ENCODE data around the gene TMEFF2.

DNA sequence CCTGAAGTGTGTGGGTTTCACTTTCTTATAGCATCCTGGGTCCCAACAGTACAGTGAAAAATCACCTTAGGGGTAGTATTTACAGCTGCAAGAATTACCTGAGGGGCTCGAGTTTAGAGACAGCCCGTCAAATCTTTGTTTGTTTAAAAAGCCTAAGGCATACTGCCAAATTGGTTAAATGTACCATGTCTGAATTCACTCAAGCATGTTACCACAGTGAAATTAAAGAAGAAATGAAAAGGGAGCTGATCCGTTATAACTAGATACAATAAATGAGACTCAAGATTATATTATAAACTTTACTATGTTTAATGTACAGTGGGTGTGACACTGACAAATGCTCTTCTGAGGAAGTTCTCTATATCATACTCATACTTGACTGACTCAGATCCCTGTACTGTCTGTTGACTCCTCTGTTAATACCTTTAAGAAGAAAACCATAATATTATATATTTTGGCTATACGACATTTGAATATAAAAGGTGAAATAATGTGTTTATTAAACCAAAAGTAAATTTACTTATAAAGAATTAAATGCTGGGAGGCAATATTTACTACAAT lies 107.3 kb downstream of the TMEFF2 start:
- TF ChIP-seq, protein P1, sequence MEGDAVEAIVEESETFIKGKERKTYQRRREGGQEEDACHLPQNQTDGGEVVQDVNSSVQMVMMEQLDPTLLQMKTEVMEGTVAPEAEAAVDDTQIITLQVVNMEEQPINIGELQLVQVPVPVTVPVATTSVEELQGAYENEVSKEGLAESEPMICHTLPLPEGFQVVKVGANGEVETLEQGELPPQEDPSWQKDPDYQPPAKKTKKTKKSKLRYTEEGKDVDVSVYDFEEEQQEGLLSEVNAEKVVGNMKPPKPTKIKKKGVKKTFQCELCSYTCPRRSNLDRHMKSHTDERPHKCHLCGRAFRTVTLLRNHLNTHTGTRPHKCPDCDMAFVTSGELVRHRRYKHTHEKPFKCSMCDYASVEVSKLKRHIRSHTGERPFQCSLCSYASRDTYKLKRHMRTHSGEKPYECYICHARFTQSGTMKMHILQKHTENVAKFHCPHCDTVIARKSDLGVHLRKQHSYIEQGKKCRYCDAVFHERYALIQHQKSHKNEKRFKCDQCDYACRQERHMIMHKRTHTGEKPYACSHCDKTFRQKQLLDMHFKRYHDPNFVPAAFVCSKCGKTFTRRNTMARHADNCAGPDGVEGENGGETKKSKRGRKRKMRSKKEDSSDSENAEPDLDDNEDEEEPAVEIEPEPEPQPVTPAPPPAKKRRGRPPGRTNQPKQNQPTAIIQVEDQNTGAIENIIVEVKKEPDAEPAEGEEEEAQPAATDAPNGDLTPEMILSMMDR (conservative IDR thresholded peaks at IDR 0.05; ENCODE audit: low read depth in 2 of 2), result no peak
- TF ChIP-seq POLR2AphosphoS5 (IDR thresholded peaks at IDR 0.05; ENCODE audit: low read depth) (no peak), EZH2 (IDR thresholded peaks at IDR 0.05; ENCODE audit: low read depth, unreplicated experiment) (no peak), NANOG (IDR thresholded peaks at IDR 0.05; ENCODE audit: borderline replicate concordance) (no peak), ZNF114 (CRISPR knock-in tag; IDR thresholded peaks at IDR 0.05) (no peak), JUNB (IDR thresholded peaks at IDR 0.05; ENCODE audit: unreplicated experiment) (no peak), EZH2phosphoT487 (IDR thresholded peaks at IDR 0.05; ENCODE audit: unreplicated experiment) (no peak), CREB1 (CRISPR knock-in tag; IDR thresholded peaks at IDR 0.05; ENCODE audit: low read depth) (no peak), STAT1 (IDR thresholded peaks at IDR 0.05; ENCODE audit: unreplicated experiment) (no peak), ZNF331 (CRISPR knock-in tag; IDR thresholded peaks at IDR 0.05; ENCODE audit: low read depth) (no peak)
- TF ChIP-seq, protein P2, sequence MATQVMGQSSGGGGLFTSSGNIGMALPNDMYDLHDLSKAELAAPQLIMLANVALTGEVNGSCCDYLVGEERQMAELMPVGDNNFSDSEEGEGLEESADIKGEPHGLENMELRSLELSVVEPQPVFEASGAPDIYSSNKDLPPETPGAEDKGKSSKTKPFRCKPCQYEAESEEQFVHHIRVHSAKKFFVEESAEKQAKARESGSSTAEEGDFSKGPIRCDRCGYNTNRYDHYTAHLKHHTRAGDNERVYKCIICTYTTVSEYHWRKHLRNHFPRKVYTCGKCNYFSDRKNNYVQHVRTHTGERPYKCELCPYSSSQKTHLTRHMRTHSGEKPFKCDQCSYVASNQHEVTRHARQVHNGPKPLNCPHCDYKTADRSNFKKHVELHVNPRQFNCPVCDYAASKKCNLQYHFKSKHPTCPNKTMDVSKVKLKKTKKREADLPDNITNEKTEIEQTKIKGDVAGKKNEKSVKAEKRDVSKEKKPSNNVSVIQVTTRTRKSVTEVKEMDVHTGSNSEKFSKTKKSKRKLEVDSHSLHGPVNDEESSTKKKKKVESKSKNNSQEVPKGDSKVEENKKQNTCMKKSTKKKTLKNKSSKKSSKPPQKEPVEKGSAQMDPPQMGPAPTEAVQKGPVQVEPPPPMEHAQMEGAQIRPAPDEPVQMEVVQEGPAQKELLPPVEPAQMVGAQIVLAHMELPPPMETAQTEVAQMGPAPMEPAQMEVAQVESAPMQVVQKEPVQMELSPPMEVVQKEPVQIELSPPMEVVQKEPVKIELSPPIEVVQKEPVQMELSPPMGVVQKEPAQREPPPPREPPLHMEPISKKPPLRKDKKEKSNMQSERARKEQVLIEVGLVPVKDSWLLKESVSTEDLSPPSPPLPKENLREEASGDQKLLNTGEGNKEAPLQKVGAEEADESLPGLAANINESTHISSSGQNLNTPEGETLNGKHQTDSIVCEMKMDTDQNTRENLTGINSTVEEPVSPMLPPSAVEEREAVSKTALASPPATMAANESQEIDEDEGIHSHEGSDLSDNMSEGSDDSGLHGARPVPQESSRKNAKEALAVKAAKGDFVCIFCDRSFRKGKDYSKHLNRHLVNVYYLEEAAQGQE (IDR thresholded peaks at IDR 0.05; ENCODE audit: unreplicated experiment), result no peak
- TF ChIP-seq, protein P3, sequence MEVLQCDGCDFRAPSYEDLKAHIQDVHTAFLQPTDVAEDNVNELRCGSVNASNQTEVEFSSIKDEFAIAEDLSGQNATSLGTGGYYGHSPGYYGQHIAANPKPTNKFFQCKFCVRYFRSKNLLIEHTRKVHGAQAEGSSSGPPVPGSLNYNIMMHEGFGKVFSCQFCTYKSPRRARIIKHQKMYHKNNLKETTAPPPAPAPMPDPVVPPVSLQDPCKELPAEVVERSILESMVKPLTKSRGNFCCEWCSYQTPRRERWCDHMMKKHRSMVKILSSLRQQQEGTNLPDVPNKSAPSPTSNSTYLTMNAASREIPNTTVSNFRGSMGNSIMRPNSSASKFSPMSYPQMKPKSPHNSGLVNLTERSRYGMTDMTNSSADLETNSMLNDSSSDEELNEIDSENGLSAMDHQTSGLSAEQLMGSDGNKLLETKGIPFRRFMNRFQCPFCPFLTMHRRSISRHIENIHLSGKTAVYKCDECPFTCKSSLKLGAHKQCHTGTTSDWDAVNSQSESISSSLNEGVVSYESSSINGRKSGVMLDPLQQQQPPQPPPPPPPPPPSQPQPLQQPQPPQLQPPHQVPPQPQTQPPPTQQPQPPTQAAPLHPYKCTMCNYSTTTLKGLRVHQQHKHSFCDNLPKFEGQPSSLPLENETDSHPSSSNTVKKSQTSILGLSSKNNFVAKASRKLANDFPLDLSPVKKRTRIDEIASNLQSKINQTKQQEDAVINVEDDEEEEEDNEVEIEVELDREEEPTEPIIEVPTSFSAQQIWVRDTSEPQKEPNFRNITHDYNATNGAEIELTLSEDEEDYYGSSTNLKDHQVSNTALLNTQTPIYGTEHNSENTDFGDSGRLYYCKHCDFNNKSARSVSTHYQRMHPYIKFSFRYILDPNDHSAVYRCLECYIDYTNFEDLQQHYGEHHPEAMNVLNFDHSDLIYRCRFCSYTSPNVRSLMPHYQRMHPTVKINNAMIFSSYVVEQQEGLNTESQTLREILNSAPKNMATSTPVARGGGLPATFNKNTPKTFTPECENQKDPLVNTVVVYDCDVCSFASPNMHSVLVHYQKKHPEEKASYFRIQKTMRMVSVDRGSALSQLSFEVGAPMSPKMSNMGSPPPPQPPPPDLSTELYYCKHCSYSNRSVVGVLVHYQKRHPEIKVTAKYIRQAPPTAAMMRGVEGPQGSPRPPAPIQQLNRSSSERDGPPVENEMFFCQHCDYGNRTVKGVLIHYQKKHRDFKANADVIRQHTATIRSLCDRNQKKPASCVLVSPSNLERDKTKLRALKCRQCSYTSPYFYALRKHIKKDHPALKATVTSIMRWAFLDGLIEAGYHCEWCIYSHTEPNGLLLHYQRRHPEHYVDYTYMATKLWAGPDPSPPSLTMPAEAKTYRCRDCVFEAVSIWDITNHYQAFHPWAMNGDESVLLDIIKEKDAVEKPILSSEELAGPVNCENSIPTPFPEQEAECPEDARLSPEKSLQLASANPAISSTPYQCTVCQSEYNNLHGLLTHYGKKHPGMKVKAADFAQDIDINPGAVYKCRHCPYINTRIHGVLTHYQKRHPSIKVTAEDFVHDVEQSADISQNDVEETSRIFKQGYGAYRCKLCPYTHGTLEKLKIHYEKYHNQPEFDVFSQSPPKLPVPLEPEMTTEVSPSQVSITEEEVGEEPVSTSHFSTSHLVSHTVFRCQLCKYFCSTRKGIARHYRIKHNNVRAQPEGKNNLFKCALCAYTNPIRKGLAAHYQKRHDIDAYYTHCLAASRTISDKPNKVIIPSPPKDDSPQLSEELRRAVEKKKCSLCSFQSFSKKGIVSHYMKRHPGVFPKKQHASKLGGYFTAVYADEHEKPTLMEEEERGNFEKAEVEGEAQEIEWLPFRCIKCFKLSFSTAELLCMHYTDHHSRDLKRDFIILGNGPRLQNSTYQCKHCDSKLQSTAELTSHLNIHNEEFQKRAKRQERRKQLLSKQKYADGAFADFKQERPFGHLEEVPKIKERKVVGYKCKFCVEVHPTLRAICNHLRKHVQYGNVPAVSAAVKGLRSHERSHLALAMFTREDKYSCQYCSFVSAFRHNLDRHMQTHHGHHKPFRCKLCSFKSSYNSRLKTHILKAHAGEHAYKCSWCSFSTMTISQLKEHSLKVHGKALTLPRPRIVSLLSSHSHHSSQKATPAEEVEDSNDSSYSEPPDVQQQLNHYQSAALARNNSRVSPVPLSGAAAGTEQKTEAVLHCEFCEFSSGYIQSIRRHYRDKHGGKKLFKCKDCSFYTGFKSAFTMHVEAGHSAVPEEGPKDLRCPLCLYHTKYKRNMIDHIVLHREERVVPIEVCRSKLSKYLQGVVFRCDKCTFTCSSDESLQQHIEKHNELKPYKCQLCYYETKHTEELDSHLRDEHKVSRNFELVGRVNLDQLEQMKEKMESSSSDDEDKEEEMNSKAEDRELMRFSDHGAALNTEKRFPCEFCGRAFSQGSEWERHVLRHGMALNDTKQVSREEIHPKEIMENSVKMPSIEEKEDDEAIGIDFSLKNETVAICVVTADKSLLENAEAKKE (CRISPR knock-in tag; IDR thresholded peaks at IDR 0.05), result no peak
- TF ChIP-seq, protein P4, sequence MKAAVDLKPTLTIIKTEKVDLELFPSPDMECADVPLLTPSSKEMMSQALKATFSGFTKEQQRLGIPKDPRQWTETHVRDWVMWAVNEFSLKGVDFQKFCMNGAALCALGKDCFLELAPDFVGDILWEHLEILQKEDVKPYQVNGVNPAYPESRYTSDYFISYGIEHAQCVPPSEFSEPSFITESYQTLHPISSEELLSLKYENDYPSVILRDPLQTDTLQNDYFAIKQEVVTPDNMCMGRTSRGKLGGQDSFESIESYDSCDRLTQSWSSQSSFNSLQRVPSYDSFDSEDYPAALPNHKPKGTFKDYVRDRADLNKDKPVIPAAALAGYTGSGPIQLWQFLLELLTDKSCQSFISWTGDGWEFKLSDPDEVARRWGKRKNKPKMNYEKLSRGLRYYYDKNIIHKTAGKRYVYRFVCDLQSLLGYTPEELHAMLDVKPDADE (IDR thresholded peaks at IDR 0.05), result no peak
